Body of pancreas (tissue), 4 donors: ENCODE measurements around the gene PRDX2. TPM values are rescaled to one million over a fixed set of nuclear protein-coding genes. Genes with fewer than 3 reads are reported as not detected.

ENCODE experiments used
- ATAC-seq: fragments of 150-250 bp; one replicate; pipeline ENCODE4 v1.9.1; 2016
- DNase-seq, 4 donors: peaks; one replicate each; pipeline ENCODE4 v3.0.0-alpha.2; 2019
- H3K27ac ChIP-seq, 4 donors: fragments of 200-600 bp; sonication (generic); 1 replicate in 3 of 4; 2 replicates in 1 of 4; pipeline versions ENCODE4 v1.5.1 to v1.6.1; 2016 to 2019; ENCODE audit warnings: mild to moderate bottlenecking in 1 of 4, mixed read lengths in 1 of 4, moderate library complexity in 1 of 4
- H3K27me3 ChIP-seq, 2 donors: fragments of 200-600 bp; sonication (generic); one replicate each; pipeline ENCODE4 v1.6.0; 2016; ENCODE audit warnings: mild to moderate bottlenecking in 1 of 2
- H3K36me3 ChIP-seq, 2 donors: fragments of 200-600 bp; sonication (generic); replicated peaks in 1 of 2; 2 replicates each; pipeline ENCODE4 v1.5.1; 2016; ENCODE audit warnings: low read depth in 2 of 2; ENCODE audit not compliant: insufficient read depth in 1 of 2
- H3K4me1 ChIP-seq: fragments of 200-600 bp; sonication (generic); one replicate; pipeline ENCODE4 v1.6.0; 2016
- H3K4me3 ChIP-seq, 2 donors: fragments of 200-600 bp; sonication (generic); 1 replicate in 1 of 2; 2 replicates in 1 of 2; pipeline ENCODE4 v1.5.1; 2016 to 2019
- H3K9me3 ChIP-seq, 3 donors: fragments of 200-600 bp; sonication (generic); 1 replicate in 2 of 3; 2 replicates in 1 of 3; pipeline ENCODE4 v1.5.1; 2016
- CTCF ChIP-seq, 7 experiments: fragments of 450-650 bp in 4 of 7; fragments of 200-600 bp in 3 of 7; sonication (generic) in 3 of 7; IDR thresholded peaks; one replicate each; pipeline ENCODE4 v1.5.1; 2016 to 2019; ENCODE audit warnings: antibody characterized with exemption in 7 of 7
- POLR2A ChIP-seq, 3 donors: fragments of 450-650 bp; IDR thresholded peaks; one replicate each; pipeline ENCODE4 v1.6.1; 2016; ENCODE audit warnings: antibody characterized with exemption in 3 of 3, mild to moderate bottlenecking in 2 of 3
- WGBS, 2 donors: methylation state at CpG; one replicate each; pipeline ENCODE4 v1.1.5; 2017; 5-methylcytosine and 5-hydroxymethylcytosine counted together
- intact Hi-C: fragments of 100-400 bp; cut with DNase I; formaldehyde crosslinking; loops from one replicate; pipeline ENCODE4 v1.15.1; 2023
- total RNA-seq, 2 donors: library from RNA; depleted of rRNA; stranded (reverse); fragments of >200 nt; gene quantifications; one replicate each; pipeline ENCODE4 v1.1.0, GENCODE V29; 2016

The PRDX2 gene
- total RNA-seq, 2 donors from 2014 or later, result 105 to 146 TPM

- no peak for ATAC-seq
- no peaks in the 10 kb centered on the region for H3K27me3 ChIP-seq
- H3K4me3 ChIP-seq, result no peak overlapping the region
- no peak for DNase-seq
- no peaks in the 10 kb centered on the region for H3K36me3 ChIP-seq
- intact Hi-C loops, result no loop called here
- no peaks in the 10 kb centered on the region for H3K4me1 ChIP-seq
- WGBS, 2 donors, result 82 to 84% methylated on average over 7 of the region's 7 CpGs
- TF ChIP-seq POLR2A (IDR thresholded peaks at IDR 0.05) (no peak), CTCF (IDR thresholded peaks at IDR 0.05) (no peak)
- H3K27ac ChIP-seq, result no peak overlapping the region
- H3K9me3 ChIP-seq, result no peaks in the 10 kb centered on the region
Measured at GRCh38 chr19:12815088-12815487, 13.5 kb upstream of the PRDX2 start.

GRCh38 chr19:12806242-12807081 is 4.9 kb upstream of the PRDX2 start, which contains the start of gene RNASEH2A:
TSS of gene RNASEH2A (plus strand) at chr19:12806584. CDS start at chr19:12806674, 90 bp downstream.
- no peaks in the 10 kb centered on the region for H3K36me3 ChIP-seq
- intact Hi-C loops, result no loop called here
- H3K27ac ChIP-seq, result peak within 1 kb of the TSS in 2 of 4 donors; percentile 69 to 79
- H3K4me1 ChIP-seq, result peaks cover 25% of the 10 kb centered on the region
- no peaks in the 10 kb centered on the region for H3K27me3 ChIP-seq
- no peaks in the 10 kb centered on the region for H3K9me3 ChIP-seq
- H3K4me3 ChIP-seq, result peak within 1 kb of the TSS; percentile 12 to 33
- peak in 4 of 7 experiments; percentile 12 to 34 (median 20) for TF ChIP-seq CTCF (IDR thresholded peaks at IDR 0.05)
- TF ChIP-seq POLR2A (IDR thresholded peaks at IDR 0.05), result peak in 2 of 3 donors; percentile 45 to 58
- ATAC-seq (peak; percentile 83), DNase-seq (peak; percentile 89 to 92 (median 90))
- WGBS, 2 donors, result 3 to 7% methylated on average over 23 to 66 of the region's 66 CpGs

GRCh38 chr19:12804051-12804450 is 2.5 kb upstream of the PRDX2 start:
- H3K9me3 ChIP-seq, result no peaks in the 10 kb centered on the region
- WGBS, 2 donors, result 87 to 95% methylated on average over 20 to 26 of the region's 26 CpGs
- intact Hi-C loops, result loop anchor here (5.0 kb wide), 1 partner anchor 42 kb away; no protein-coding TSS in a partner anchor

GRCh38 chr19:12802267-12803106 is 887 bp upstream of the PRDX2 start:
- Histone ChIP-seq H3K36me3 (no peaks in the 10 kb centered on the region), H3K9me3 (no peaks in the 10 kb centered on the region), H3K27ac (peak overlapping the region; percentile 35 to 80 (median 75)), H3K27me3 (no peaks in the 10 kb centered on the region), H3K4me3 (peak overlapping the region; percentile 50 to 73), H3K4me1 (peaks cover 40% of the 10 kb centered on the region)
- intact Hi-C loops, result loop anchor here (5.0 kb wide), 1 partner anchor 40 kb away; no protein-coding TSS in a partner anchor
- DNase-seq (peak in 1 of 4 donors; percentile 39), ATAC-seq (no peak)
- no peak for TF ChIP-seq POLR2A (IDR thresholded peaks at IDR 0.05)
- peak in 1 of 7 experiments; percentile 16 for TF ChIP-seq CTCF (IDR thresholded peaks at IDR 0.05)
- WGBS, 2 donors, result 28 to 34% methylated on average over 22 of the region's 22 CpGs

More at GRCh38 chr19:12804051-12804450, 2.5 kb upstream of the PRDX2 start:
- ATAC-seq (no peak), DNase-seq (no peak)
- peaks cover 41% of the 10 kb centered on the region for H3K4me1 ChIP-seq
- H3K4me3 ChIP-seq, result no peak overlapping the region
- no peaks in the 10 kb centered on the region for H3K36me3 ChIP-seq
- TF ChIP-seq POLR2A (IDR thresholded peaks at IDR 0.05) (no peak), CTCF (IDR thresholded peaks at IDR 0.05) (no peak)
- no peak overlapping the region for H3K27ac ChIP-seq
- H3K27me3 ChIP-seq, result no peaks in the 10 kb centered on the region
